ENCODE data around the gene MAG.

MAG gene

DNA sequence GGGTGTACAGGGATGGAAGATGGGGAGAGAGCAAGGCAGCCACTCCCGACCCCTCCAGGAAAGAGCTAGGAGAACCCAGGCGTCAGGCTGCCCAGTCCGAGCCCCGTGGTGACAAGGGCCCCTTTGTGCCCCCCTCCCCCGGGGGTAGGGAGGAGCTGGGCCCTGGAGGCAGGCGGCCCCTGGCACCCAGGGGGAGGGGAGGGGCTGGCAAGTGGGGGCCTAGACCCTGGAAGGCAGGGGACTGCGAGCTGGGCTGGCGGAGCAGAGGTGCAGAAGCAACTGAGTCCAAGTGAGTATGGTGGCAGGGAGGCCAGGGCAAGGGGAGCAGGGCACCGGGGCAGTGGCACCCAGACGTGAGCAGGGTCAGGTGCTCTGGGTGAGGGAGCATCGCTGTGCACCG is at the start of gene MAG:
TSS of gene MAG (plus strand) at position 246 of the 400 bp plus-strand sequence. CDS start 3,248 bp downstream, outside the sequence.
- DNase-seq = no peak

GRCh38 chr19:35246466-35247092 is 45.4 kb upstream of the MAG start:
- no peak for DNase-seq

GRCh38 chr19:35247526-35248309 is 44.2 kb upstream of the MAG start:
- peak; percentile 96 for DNase-seq

DNA sequence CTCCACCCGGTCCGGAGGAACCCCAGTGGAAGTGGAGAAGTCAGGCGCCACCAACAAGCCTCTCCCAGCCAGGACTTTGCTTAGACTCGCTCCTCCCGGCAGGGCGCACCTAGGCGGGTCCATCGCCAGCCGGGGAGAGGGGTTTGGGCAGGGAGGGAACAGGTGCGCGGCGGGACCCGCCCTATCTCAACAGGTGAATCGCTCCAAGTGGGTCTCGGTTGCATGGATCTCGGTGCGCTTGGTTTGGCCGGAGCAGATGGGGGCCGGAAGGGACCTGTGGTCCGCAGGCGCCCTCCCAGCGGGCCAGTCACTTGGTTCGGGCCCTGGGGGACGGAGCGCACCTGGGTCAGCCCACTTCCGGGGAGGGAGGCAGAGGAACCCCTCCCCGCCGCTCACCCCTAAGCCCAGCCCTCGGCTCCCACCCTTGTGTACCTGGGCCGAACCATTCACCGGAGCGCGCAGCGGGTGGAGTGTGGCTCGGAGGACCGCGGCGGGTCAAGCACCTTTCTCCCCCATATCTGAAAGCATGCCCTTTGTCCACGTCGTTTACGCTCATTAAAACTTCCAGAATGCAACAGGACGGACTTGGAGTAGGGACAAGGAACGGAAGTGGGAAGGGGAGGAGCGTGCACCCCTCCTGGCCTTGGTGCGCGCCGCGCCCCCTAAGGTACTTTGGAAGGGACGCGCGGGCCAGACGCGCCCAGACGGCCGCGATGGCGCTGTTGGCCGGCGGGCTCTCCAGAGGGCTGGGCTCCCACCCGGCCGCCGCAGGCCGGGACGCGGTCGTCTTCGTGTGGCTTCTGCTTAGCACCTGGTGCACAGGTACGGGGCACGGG is 43.4 kb upstream of the MAG start, which contains the start of gene LSR:
TSS of gene LSR (plus strand) at position 693 of the 836 bp plus-strand sequence. CDS start at position 714, 21 bp downstream.
- DNase-seq = peak; percentile 97

- DNase-seq = no peak
These were observed 42.7 kb upstream of the MAG start for GRCh38 chr19:35249146-35249847.

DNA sequence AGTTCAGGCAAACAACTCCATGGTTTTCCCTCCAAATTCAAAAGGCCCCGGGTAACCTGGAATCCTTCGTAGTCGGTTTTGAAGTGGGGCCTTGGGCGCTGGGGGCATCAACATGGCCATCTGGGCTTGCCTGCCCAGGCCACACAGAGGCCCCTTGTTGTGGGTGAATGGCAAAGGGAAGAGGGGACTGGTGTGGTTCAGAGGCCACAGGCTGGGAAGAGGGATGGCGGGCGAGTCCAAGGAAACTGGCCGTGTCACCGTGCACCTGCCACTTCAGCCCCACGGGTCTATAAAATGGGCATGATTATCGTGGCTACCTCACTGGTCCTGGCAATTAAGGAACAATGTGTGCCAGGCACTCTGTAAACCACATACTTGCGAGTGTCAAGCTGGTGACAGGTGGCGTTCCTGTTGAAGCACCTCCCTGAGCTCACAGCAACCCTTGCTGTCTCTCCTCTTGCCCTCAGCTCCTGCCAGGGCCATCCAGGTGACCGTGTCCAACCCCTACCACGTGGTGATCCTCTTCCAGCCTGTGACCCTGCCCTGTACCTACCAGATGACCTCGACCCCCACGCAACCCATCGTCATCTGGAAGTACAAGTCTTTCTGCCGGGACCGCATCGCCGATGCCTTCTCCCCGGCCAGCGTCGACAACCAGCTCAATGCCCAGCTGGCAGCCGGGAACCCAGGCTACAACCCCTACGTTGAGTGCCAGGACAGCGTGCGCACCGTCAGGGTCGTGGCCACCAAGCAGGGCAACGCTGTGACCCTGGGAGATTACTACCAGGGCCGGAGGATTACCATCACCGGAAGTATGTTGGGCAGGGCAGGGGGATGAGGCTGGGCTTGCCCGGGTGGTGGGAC is 41.9 kb upstream of the MAG start:
- DNase-seq = no peak

- no peak for DNase-seq
These were observed 40.5 kb upstream of the MAG start for GRCh38 chr19:35251456-35251855.

- no peak for DNase-seq
These were observed 38.4 kb upstream of the MAG start for GRCh38 chr19:35253316-35254286.

DNA sequence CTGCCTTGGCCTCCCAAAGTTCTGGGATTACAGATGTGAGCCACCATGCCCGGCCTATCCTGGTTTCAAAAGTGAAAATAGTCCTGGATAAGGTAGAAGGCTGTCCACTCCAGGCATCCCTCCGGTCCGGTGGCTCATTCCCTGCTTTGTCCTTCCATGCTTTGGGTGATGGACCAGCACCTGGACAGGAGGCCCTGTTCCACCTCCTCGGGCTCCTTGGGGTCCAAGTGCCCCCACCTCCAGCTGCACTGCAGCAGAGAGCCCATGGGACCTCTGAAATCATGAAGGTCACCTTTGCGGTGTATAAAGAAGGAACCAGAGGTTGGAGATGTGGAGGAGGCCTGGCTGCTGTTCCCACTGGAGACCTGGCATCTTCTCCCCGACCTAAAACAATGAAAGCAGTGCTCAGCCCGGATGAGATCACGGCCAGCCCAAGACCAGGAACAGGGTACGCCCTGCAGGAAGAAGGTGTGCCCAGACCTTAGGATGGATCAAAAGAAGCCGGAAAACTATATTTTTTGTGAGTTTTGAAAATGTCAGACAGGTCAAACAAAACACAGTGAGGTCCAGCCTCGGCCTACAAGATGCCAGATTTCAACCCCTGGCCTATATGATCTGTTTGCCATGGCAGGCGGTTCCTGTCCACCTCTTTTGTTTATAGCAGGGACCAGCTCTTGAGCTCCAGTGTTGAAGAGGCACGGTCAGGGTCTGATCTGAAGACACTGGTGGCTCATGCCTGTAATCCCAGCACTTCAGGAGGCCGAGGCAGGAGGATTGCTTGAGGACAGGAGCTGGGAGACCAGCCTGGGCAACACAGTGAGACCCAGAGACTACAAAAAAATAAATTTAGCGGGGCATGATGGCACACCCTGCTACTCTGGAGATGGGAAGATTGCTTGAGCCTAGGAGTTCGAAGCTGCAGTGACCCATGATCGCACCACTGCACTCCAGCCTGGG is 37.3 kb upstream of the MAG start:
- DNase-seq = no peak

- DNase-seq = no peak
These were observed 35.4 kb upstream of the MAG start for GRCh38 chr19:35256566-35256965.

DNA sequence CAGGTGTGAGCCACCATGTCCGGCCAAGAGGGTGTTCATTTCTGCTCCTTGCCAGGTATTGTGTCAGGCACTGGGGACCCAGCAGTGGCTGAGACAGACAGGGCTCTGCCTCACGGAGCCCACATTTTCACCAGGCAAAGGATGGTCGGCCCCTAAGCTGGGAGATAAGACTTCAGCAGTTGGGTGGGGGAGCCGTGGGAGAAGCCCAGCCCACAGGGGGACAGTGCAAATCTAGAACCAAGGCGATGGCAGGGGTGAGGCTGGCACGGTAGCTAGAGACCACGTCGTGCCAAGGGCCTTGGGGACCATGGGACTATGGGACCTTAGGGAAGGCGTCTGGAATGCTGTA is 34.9 kb upstream of the MAG start:
- DNase-seq = no peak

DNA sequence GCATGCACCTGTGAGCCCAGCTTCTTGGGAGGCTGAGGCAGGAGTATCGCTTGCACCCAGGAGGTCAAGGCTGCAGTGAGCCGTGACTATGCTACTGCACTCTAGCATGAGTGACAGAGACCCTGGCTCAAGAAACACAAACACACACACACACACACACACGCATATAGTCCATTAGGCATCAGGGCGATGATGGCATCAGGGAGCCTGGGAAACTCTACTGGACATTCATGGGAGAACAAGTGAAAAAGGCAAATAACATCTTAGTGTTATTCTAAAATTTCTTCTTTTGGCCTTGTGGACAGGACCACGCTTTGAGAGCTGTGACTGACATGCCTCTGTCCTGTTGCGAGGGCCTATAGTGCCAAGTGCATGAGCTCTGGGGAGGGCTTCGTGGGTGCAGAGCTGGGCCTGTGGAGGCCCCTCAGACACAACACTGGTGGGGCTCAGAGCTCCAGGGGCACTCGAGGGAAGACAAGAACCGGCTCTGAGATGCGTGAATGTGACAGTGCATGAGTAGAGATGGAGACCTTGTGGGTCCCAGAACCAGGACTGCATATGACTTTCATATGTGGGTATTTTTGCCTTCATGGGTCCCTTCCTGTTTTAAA is 31.2 kb upstream of the MAG start:
- DNase-seq = no peak

GRCh38 chr19:35261356-35262100 is 30.4 kb upstream of the MAG start:
- DNase-seq = no peak

GRCh38 chr19:35262101-35262761 is 29.7 kb upstream of the MAG start:
- no peak for DNase-seq

- DNase-seq = no peak
These were observed 27.5 kb upstream of the MAG start for GRCh38 chr19:35264268-35265125.

GRCh38 chr19:35265126-35265899 is 26.6 kb upstream of the MAG start:
- no peak for DNase-seq

Measured in NCI-H526 treated with DMSO at 0.1 percent for 48 hours (cell line).